ENCODE results near the gene PTBP2. TPM values are rescaled to one million over a fixed set of nuclear protein-coding genes. Genes with fewer than 3 reads are reported as not detected.

PTBP2 gene
- total RNA-seq, 1 experiment from 2014 or later = 13.2 TPM

DNA sequence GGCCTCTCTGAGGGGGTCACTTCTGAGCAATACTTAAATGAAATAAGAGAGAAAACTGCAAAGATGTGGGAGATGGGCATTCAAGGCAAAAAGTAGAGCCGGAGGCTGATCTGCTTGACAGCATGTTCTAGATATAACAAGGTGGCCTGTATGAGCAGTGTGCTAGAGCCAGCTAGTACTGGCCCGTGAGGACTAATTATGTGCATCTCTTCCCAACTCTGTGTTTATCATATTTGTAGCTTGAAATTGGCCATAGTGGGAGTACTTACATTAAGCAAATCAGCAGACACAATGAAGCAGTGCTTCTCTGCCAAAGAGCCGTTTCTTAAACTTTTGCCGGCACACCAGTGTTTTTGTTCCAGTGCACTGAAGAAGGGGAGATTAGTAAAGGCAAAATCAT lies 13.1 kb upstream of the PTBP2 start:
- Histone ChIP-seq H3K4me1 (ENCODE audit: control insufficient read depth in 1 of 2, insufficient read depth in 2 of 2, low read length in 2 of 2) (no peaks in the 10 kb centered on the region), H3K9me2 (ENCODE audit: insufficient read depth) (no peaks in the 10 kb centered on the region), H2AFZ (ENCODE audit: low read depth, low read length, poor library complexity, severe bottlenecking) (no peak overlapping the region), H3K4me2 (ENCODE audit: low read length) (no peak overlapping the region), H3K27me3 (ENCODE audit: insufficient read depth, low read length) (no peaks in the 10 kb centered on the region), H3K9me3 (ENCODE audit: control insufficient read depth in 1 of 2, insufficient read depth in 1 of 2, low read depth in 1 of 2, low read length in 2 of 2) (no peaks in the 10 kb centered on the region), H3K9ac (ENCODE audit: low read length) (no peak overlapping the region), H4K20me1 (ENCODE audit: insufficient read depth) (no peaks in the 10 kb centered on the region), H3K79me2 (ENCODE audit: insufficient read depth, low read length) (no peaks in the 10 kb centered on the region), H3K36me3 (ENCODE audit: control insufficient read depth in 1 of 2, insufficient read depth in 2 of 2, low read length in 2 of 2) (no peaks in the 10 kb centered on the region), H3K4me3 (replicated peaks in 1 of 2; ENCODE audit: low read depth in 1 of 2, low read length in 2 of 2) (no peak overlapping the region), H3K27ac (ENCODE audit: low read depth, low read length) (no peak overlapping the region)
- BruUV-seq (replicated peaks) = no TSS peak
- intact Hi-C loops (cut with micrococcal nuclease) = no loop called here
- TF ChIP-seq POLR2A (IDR thresholded peaks at IDR 0.05; ENCODE audit: borderline replicate concordance, extremely low read depth, insufficient read depth, insufficient read length) (no peak), RAD21 (IDR thresholded peaks at IDR 0.05; ENCODE audit: low read depth) (no peak), ZFX (IDR thresholded peaks at IDR 0.05) (no peak), EZH2 (IDR thresholded peaks at IDR 0.05) (no peak)
- TF ChIP-seq, protein P1, sequence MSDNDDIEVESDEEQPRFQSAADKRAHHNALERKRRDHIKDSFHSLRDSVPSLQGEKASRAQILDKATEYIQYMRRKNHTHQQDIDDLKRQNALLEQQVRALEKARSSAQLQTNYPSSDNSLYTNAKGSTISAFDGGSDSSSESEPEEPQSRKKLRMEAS (IDR thresholded peaks at IDR 0.05) = no peak
- RAD21 ChIA-PET (ENCODE audit: low non-redundant PET in 1 of 2, low total read pairs in 2 of 2, uncharacterized antibody in 2 of 2, unreplicated experiment in 2 of 2) = no interaction called here
- no peak for DNase-seq (ENCODE audit: low read depth, low spot score)
- CTCF ChIA-PET = no interaction called here
- ATAC-seq = no peak
- POLR2A ChIA-PET = no interaction called here

DNA sequence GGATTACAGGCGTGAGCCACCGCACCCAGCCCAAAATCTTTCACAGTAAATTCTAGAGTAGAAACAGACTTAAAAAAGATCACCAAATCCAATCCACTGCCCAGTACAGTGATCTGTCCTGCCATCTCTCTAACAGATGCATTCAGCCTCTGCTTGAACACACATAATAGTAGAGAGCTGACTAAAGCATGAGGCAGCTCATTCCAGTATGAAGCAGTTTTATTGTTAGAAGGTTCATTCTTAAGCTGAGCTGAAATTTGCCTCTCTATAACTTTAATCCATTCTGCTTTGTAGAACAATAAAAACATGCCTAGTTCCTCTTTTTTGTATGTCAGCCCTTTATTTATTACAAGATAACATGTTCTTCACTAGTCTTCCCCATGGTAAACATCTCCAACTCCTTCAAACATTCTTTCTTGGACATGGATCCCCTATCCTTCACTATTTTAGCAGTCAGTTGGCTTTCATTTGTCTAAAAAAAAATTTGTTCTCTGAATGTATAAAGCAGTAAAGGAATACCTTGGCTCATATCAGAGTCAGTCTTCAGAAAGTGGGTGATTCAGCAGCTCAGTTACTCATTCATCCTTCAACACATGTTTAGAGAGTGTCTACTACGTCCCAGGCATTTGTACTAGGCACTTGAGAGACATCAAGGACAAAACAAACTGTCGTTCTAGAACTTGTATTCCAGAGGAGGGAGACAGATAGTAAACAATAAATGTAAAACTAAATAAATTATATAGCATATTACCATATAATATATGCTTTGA lies 10.7 kb upstream of the PTBP2 start:
- no TSS peak for BruUV-seq (replicated peaks)
- intact Hi-C loops (cut with micrococcal nuclease) = no loop called here
- RAD21 ChIA-PET (ENCODE audit: low non-redundant PET in 1 of 2, low total read pairs in 2 of 2, uncharacterized antibody in 2 of 2, unreplicated experiment in 2 of 2) = no interaction called here
- POLR2A ChIA-PET = no interaction called here
- no peak for DNase-seq (ENCODE audit: low read depth, low spot score)
- H3K27ac ChIP-seq (ENCODE audit: low read depth, low read length) = no peak overlapping the region
- no peak overlapping the region for H3K9ac ChIP-seq (ENCODE audit: low read length)
- no peak overlapping the region for H3K4me2 ChIP-seq (ENCODE audit: low read length)
- CTCF ChIA-PET = no interaction called here
- no peaks in the 10 kb centered on the region for H3K9me3 ChIP-seq (ENCODE audit: control insufficient read depth in 1 of 2, insufficient read depth in 1 of 2, low read depth in 1 of 2, low read length in 2 of 2)
- no peaks in the 10 kb centered on the region for H4K20me1 ChIP-seq (ENCODE audit: insufficient read depth)
- no peaks in the 10 kb centered on the region for H3K79me2 ChIP-seq (ENCODE audit: insufficient read depth, low read length)
- H3K9me2 ChIP-seq (ENCODE audit: insufficient read depth) = no peaks in the 10 kb centered on the region
- no peak overlapping the region for H3K4me3 ChIP-seq (replicated peaks in 1 of 2; ENCODE audit: low read depth in 1 of 2, low read length in 2 of 2)
- no peak overlapping the region for H2AFZ ChIP-seq (ENCODE audit: low read depth, low read length, poor library complexity, severe bottlenecking)
- no peaks in the 10 kb centered on the region for H3K27me3 ChIP-seq (ENCODE audit: insufficient read depth, low read length)
- no peaks in the 10 kb centered on the region for H3K4me1 ChIP-seq (ENCODE audit: control insufficient read depth in 1 of 2, insufficient read depth in 2 of 2, low read length in 2 of 2)
- no peak for TF ChIP-seq FOSL1 (IDR thresholded peaks at IDR 0.05; ENCODE audit: low read depth)
- TF ChIP-seq ZFX (IDR thresholded peaks at IDR 0.05) = no peak
- no peak for TF ChIP-seq CBX3 (IDR thresholded peaks at IDR 0.05; ENCODE audit: low read depth)
- no peak for TF ChIP-seq CEBPB (IDR thresholded peaks at IDR 0.05; ENCODE audit: low read depth)
- TF ChIP-seq ZNF274 (IDR thresholded peaks at IDR 0.05; ENCODE audit: low read depth, low read length) = no peak
- no peak for TF ChIP-seq SP1 (IDR thresholded peaks at IDR 0.05; ENCODE audit: low read depth)
- TF ChIP-seq EZH2 (IDR thresholded peaks at IDR 0.05) = no peak
- TF ChIP-seq, protein P2, sequence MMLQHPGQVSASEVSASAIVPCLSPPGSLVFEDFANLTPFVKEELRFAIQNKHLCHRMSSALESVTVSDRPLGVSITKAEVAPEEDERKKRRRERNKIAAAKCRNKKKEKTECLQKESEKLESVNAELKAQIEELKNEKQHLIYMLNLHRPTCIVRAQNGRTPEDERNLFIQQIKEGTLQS (IDR thresholded peaks at IDR 0.05) = no peak
- TF ChIP-seq, protein P1 (IDR thresholded peaks at IDR 0.05) = no peak
- TF ChIP-seq YY1 (IDR thresholded peaks at IDR 0.05; ENCODE audit: extremely low read depth, insufficient replicate concordance, low read depth, low read length) = no peak
- TF ChIP-seq SIN3A (IDR thresholded peaks at IDR 0.05; ENCODE audit: low read depth) = no peak
- TF ChIP-seq EGR1 (IDR thresholded peaks at IDR 0.05; ENCODE audit: low read depth) = no peak
- no peak for TF ChIP-seq EZH2phosphoT487 (IDR thresholded peaks at IDR 0.05; ENCODE audit: borderline replicate concordance)
- no peak for TF ChIP-seq SRF (IDR thresholded peaks at IDR 0.05; ENCODE audit: low read depth)
- TF ChIP-seq POLR2AphosphoS5 (IDR thresholded peaks at IDR 0.05; ENCODE audit: low read depth, low read length) = no peak
- TF ChIP-seq TCF7L2 (IDR thresholded peaks at IDR 0.05; ENCODE audit: borderline replicate concordance, extremely low read depth, insufficient read depth, insufficient read length) = no peak
- TF ChIP-seq, protein P3, sequence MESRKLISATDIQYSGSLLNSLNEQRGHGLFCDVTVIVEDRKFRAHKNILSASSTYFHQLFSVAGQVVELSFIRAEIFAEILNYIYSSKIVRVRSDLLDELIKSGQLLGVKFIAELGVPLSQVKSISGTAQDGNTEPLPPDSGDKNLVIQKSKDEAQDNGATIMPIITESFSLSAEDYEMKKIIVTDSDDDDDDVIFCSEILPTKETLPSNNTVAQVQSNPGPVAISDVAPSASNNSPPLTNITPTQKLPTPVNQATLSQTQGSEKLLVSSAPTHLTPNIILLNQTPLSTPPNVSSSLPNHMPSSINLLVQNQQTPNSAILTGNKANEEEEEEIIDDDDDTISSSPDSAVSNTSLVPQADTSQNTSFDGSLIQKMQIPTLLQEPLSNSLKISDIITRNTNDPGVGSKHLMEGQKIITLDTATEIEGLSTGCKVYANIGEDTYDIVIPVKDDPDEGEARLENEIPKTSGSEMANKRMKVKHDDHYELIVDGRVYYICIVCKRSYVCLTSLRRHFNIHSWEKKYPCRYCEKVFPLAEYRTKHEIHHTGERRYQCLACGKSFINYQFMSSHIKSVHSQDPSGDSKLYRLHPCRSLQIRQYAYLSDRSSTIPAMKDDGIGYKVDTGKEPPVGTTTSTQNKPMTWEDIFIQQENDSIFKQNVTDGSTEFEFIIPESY (IDR thresholded peaks at IDR 0.05; ENCODE audit: extremely low read depth, insufficient replicate concordance, low read length) = no peak
- no peaks in the 10 kb centered on the region for H3K36me3 ChIP-seq (ENCODE audit: control insufficient read depth in 1 of 2, insufficient read depth in 2 of 2, low read length in 2 of 2)
- no peak for ATAC-seq

Data from HCT116 (cell line).